ENCODE measurements around the gene ATE1.

Gene ATE1

GRCh38 chr10:121889212-121889611, 38.6 kb downstream of the ATE1 start:
- Histone ChIP-seq H3K36me3 (ENCODE audit: control insufficient read depth, insufficient read depth, low read length) (no peaks in the 10 kb centered on the region), H3K9ac (ENCODE audit: low read length) (no peak overlapping the region), H3K27me3 (ENCODE audit: control insufficient read depth, insufficient read depth, low read length) (no peaks in the 10 kb centered on the region), H3K4me1 (ENCODE audit: control insufficient read depth, insufficient read depth, low read length) (no peaks in the 10 kb centered on the region), H3K4me3 (ENCODE audit: low read length) (no peak overlapping the region), H3K9me3 (ENCODE audit: control insufficient read depth, low read length) (no peaks in the 10 kb centered on the region)

- no peaks in the 10 kb centered on the region for H3K4me1 ChIP-seq (ENCODE audit: control insufficient read depth, insufficient read depth, low read length)
- no peaks in the 10 kb centered on the region for H3K9me3 ChIP-seq (ENCODE audit: control insufficient read depth, low read length)
- no peaks in the 10 kb centered on the region for H3K36me3 ChIP-seq (ENCODE audit: control insufficient read depth, insufficient read depth, low read length)
- H3K9ac ChIP-seq (ENCODE audit: low read length): no peak overlapping the region
- no peaks in the 10 kb centered on the region for H3K27me3 ChIP-seq (ENCODE audit: control insufficient read depth, insufficient read depth, low read length)
- no peak overlapping the region for H3K4me3 ChIP-seq (ENCODE audit: low read length)
Observed at GRCh38 chr10:121886997-121887622, 40.7 kb downstream of the ATE1 start.

- H3K36me3 ChIP-seq (ENCODE audit: control insufficient read depth, insufficient read depth, low read length): no peaks in the 10 kb centered on the region
- no peaks in the 10 kb centered on the region for H3K9me3 ChIP-seq (ENCODE audit: control insufficient read depth, low read length)
- H3K9ac ChIP-seq (ENCODE audit: low read length): no peak overlapping the region
- H3K27me3 ChIP-seq (ENCODE audit: control insufficient read depth, insufficient read depth, low read length): no peaks in the 10 kb centered on the region
- no peaks in the 10 kb centered on the region for H3K4me1 ChIP-seq (ENCODE audit: control insufficient read depth, insufficient read depth, low read length)
- no peak overlapping the region for H3K4me3 ChIP-seq (ENCODE audit: low read length)
Observed at GRCh38 chr10:121886181-121886580, 41.6 kb downstream of the ATE1 start.

GRCh38 chr10:121880895-121881294, 46.9 kb downstream of the ATE1 start:
- H3K9me3 ChIP-seq (ENCODE audit: control insufficient read depth, low read length): no peaks in the 10 kb centered on the region
- H3K27me3 ChIP-seq (ENCODE audit: control insufficient read depth, insufficient read depth, low read length): no peaks in the 10 kb centered on the region
- no peak overlapping the region for H3K9ac ChIP-seq (ENCODE audit: low read length)
- no peaks in the 10 kb centered on the region for H3K36me3 ChIP-seq (ENCODE audit: control insufficient read depth, insufficient read depth, low read length)
- H3K4me3 ChIP-seq (ENCODE audit: low read length): no peak overlapping the region
- H3K4me1 ChIP-seq (ENCODE audit: control insufficient read depth, insufficient read depth, low read length): no peaks in the 10 kb centered on the region

GRCh38 chr10:121879476-121879875, 48.4 kb downstream of the ATE1 start:
- Histone ChIP-seq H3K36me3 (ENCODE audit: control insufficient read depth, insufficient read depth, low read length) (no peaks in the 10 kb centered on the region), H3K9ac (ENCODE audit: low read length) (no peak overlapping the region), H3K27me3 (ENCODE audit: control insufficient read depth, insufficient read depth, low read length) (no peaks in the 10 kb centered on the region)

GRCh38 chr10:121873236-121873635, 54.6 kb downstream of the ATE1 start:
- Histone ChIP-seq H3K4me3 (ENCODE audit: low read length) (no peak overlapping the region), H3K27me3 (ENCODE audit: control insufficient read depth, insufficient read depth, low read length) (no peaks in the 10 kb centered on the region), H3K9ac (ENCODE audit: low read length) (no peak overlapping the region), H3K36me3 (ENCODE audit: control insufficient read depth, insufficient read depth, low read length) (no peaks in the 10 kb centered on the region), H3K4me1 (ENCODE audit: control insufficient read depth, insufficient read depth, low read length) (no peaks in the 10 kb centered on the region), H3K9me3 (ENCODE audit: control insufficient read depth, low read length) (no peaks in the 10 kb centered on the region)

More at GRCh38 chr10:121879476-121879875, 48.4 kb downstream of the ATE1 start:
- no peaks in the 10 kb centered on the region for H3K4me1 ChIP-seq (ENCODE audit: control insufficient read depth, insufficient read depth, low read length)
- H3K4me3 ChIP-seq (ENCODE audit: low read length): no peak overlapping the region
- no peaks in the 10 kb centered on the region for H3K9me3 ChIP-seq (ENCODE audit: control insufficient read depth, low read length)

- no peaks in the 10 kb centered on the region for H3K27me3 ChIP-seq (ENCODE audit: control insufficient read depth, insufficient read depth, low read length)
- no peaks in the 10 kb centered on the region for H3K4me1 ChIP-seq (ENCODE audit: control insufficient read depth, insufficient read depth, low read length)
- H3K9ac ChIP-seq (ENCODE audit: low read length): no peak overlapping the region
- no peaks in the 10 kb centered on the region for H3K9me3 ChIP-seq (ENCODE audit: control insufficient read depth, low read length)
- no peak overlapping the region for H3K4me3 ChIP-seq (ENCODE audit: low read length)
- H3K36me3 ChIP-seq (ENCODE audit: control insufficient read depth, insufficient read depth, low read length): no peaks in the 10 kb centered on the region
Observed at GRCh38 chr10:121870413-121870812, 57.4 kb downstream of the ATE1 start.

GRCh38 chr10:121865554-121865953, 62.3 kb downstream of the ATE1 start:
- Histone ChIP-seq H3K9me3 (ENCODE audit: control insufficient read depth, low read length) (no peaks in the 10 kb centered on the region), H3K4me1 (ENCODE audit: control insufficient read depth, insufficient read depth, low read length) (no peaks in the 10 kb centered on the region), H3K9ac (ENCODE audit: low read length) (no peak overlapping the region), H3K36me3 (ENCODE audit: control insufficient read depth, insufficient read depth, low read length) (no peaks in the 10 kb centered on the region), H3K27me3 (ENCODE audit: control insufficient read depth, insufficient read depth, low read length) (no peaks in the 10 kb centered on the region), H3K4me3 (ENCODE audit: low read length) (no peak overlapping the region)

- no peaks in the 10 kb centered on the region for H3K27me3 ChIP-seq (ENCODE audit: control insufficient read depth, insufficient read depth, low read length)
- H3K9me3 ChIP-seq (ENCODE audit: control insufficient read depth, low read length): no peaks in the 10 kb centered on the region
- H3K36me3 ChIP-seq (ENCODE audit: control insufficient read depth, insufficient read depth, low read length): no peaks in the 10 kb centered on the region
- H3K9ac ChIP-seq (ENCODE audit: low read length): no peak overlapping the region
- no peaks in the 10 kb centered on the region for H3K4me1 ChIP-seq (ENCODE audit: control insufficient read depth, insufficient read depth, low read length)
- no peak overlapping the region for H3K4me3 ChIP-seq (ENCODE audit: low read length)
Observed at GRCh38 chr10:121864653-121865052, 63.2 kb downstream of the ATE1 start.

GRCh38 chr10:121864168-121864567, 63.7 kb downstream of the ATE1 start:
- Histone ChIP-seq H3K9me3 (ENCODE audit: control insufficient read depth, low read length) (no peaks in the 10 kb centered on the region), H3K4me1 (ENCODE audit: control insufficient read depth, insufficient read depth, low read length) (no peaks in the 10 kb centered on the region), H3K9ac (ENCODE audit: low read length) (no peak overlapping the region), H3K4me3 (ENCODE audit: low read length) (no peak overlapping the region), H3K36me3 (ENCODE audit: control insufficient read depth, insufficient read depth, low read length) (no peaks in the 10 kb centered on the region), H3K27me3 (ENCODE audit: control insufficient read depth, insufficient read depth, low read length) (no peaks in the 10 kb centered on the region)

GRCh38 chr10:121862649-121863048, 65.2 kb downstream of the ATE1 start:
- no peak overlapping the region for H3K4me3 ChIP-seq (ENCODE audit: low read length)
- no peaks in the 10 kb centered on the region for H3K9me3 ChIP-seq (ENCODE audit: control insufficient read depth, low read length)
- H3K36me3 ChIP-seq (ENCODE audit: control insufficient read depth, insufficient read depth, low read length): no peaks in the 10 kb centered on the region
- H3K27me3 ChIP-seq (ENCODE audit: control insufficient read depth, insufficient read depth, low read length): no peaks in the 10 kb centered on the region
- no peak overlapping the region for H3K9ac ChIP-seq (ENCODE audit: low read length)
- H3K4me1 ChIP-seq (ENCODE audit: control insufficient read depth, insufficient read depth, low read length): no peaks in the 10 kb centered on the region

- H3K36me3 ChIP-seq (ENCODE audit: control insufficient read depth, insufficient read depth, low read length): no peaks in the 10 kb centered on the region
- H3K9me3 ChIP-seq (ENCODE audit: control insufficient read depth, low read length): no peaks in the 10 kb centered on the region
- H3K4me1 ChIP-seq (ENCODE audit: control insufficient read depth, insufficient read depth, low read length): no peaks in the 10 kb centered on the region
- H3K9ac ChIP-seq (ENCODE audit: low read length): no peak overlapping the region
- H3K4me3 ChIP-seq (ENCODE audit: low read length): no peak overlapping the region
- H3K27me3 ChIP-seq (ENCODE audit: control insufficient read depth, insufficient read depth, low read length): no peaks in the 10 kb centered on the region
Observed at GRCh38 chr10:121862042-121862441, 65.8 kb downstream of the ATE1 start.

GRCh38 chr10:121860810-121861209, 67.0 kb downstream of the ATE1 start:
- no peak overlapping the region for H3K4me3 ChIP-seq (ENCODE audit: low read length)
- H3K27me3 ChIP-seq (ENCODE audit: control insufficient read depth, insufficient read depth, low read length): no peaks in the 10 kb centered on the region
- H3K36me3 ChIP-seq (ENCODE audit: control insufficient read depth, insufficient read depth, low read length): no peaks in the 10 kb centered on the region
- no peak overlapping the region for H3K9ac ChIP-seq (ENCODE audit: low read length)
- no peaks in the 10 kb centered on the region for H3K9me3 ChIP-seq (ENCODE audit: control insufficient read depth, low read length)
- no peaks in the 10 kb centered on the region for H3K4me1 ChIP-seq (ENCODE audit: control insufficient read depth, insufficient read depth, low read length)

Data from mucosa of stomach (tissue), 1 donor.